ENCODE results near the gene PCNX3.

Gene PCNX3

DNA sequence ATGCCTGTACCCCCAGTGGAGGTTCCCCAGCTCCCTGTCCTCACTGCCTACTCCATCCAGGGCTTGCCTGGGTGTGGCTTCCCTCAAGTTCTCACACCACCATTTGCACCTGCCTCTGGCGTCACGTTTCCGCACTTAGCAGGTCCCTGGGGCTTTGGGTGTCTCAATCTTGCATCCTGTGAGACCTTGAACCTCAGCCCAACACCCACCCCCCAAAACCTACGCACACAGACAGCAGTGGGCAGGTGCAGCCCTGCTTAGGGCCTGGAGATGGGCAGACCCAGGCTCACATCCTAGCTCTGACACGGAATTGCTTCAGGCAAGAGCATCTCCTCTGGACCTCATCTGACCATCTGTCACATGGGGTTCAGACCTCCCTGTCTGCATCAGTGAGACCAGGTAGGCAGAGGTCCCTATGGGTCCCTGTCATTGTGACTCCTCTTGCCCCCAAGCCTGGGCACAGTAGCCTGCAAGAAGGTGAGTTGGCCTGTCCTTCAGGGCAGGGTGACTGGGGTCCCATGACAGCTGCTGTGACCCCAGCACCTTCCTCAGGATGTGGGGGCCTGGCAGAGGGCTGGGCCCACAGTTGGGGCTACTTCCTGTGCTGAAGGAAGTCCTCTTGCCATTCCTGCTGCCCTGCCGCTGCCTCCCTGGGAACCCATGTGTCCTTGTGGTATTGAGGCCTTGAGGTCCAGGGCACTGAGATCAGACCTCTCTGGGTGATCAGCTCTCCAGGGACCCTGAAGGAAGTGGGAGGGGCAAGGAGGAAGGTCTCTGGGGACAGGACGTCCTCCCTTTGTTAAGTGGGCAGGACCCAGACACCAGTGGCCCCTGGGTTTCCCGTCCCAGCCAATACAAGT lies 24.3 kb downstream of the PCNX3 start:
- no peak for TF ChIP-seq ZNF274 (IDR thresholded peaks at IDR 0.05; ENCODE audit: low read depth, low read length)
- H3K4me3 ChIP-seq (ENCODE audit: low read length), result peak overlapping the region; percentile 66; the same call in 1 of the 2 replicates

DNA sequence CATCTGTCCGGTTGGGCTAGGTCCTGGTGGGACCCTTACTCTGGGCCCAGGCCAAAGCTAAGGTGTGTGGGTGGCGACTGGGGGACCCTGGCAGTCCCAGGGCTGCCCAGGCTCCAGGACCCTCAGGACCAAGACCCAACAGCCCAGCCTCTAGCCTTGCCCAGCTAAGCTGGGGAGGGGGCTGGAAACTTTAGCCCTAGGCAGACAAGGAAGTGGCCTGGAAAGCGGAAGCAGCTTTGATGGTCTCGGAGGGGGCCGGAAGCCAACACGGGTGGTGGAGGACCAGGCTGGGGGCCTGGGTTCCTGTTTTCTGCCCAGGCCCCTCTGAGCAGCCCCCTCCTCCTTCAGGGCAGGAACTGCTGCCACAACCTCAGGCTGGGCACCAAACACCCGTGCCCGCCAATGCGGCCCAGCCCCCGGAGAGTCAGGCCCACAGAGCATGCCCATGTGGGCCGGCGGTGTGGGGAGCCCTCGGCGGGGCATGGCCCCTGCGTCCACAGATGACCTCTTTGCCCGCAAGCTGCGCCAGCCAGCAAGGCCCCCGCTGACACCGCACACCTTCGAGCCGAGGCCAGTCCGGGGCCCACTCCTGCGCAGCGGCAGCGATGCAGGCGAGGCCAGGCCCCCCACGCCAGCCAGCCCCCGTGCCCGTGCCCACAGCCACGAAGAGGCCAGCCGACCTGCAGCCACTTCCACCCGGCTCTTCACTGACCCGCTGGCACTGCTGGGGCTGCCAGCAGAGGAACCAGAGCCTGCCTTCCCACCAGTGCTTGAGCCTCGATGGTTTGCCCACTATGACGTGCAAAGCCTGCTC lies 25.1 kb downstream of the PCNX3 start:
- peak overlapping the region; percentile 66; the same call in 1 of the 2 replicates for H3K4me3 ChIP-seq (ENCODE audit: low read length)
- no peak for TF ChIP-seq ZNF274 (IDR thresholded peaks at IDR 0.05; ENCODE audit: low read depth, low read length)

DNA sequence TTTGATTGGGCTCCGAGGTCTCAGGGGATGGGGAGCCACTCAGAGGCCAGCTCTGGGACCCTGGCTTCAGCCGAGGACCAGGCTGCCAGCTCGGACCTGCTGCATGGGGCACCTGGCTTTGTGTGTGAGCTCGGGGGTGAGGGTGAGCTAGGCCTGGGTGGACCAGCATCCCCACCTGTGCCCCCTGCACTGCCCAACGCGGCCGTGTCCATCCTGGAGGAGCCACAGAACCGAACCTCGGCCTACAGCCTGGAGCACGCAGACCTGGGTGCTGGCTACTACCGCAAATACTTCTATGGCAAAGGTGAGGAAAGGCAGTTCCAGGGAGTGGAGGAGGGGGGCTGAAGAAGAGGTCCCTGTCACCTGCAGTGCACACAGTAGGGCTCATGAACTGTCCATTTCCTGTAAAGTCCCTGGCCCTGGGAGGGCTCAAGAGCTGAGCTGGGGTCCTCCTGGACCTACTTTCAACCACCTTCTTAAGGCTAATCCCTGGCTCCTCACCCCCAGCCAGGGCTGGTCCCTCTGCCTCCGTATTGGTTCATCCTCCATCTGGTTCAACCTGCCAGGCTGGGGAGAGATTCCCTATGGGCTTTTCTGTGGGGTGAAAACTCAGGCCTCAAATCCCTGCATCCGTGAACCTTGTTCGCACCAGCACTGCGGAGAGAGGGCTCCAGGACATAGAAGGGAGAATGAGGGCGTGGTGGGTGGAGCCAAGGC lies 25.9 kb downstream of the PCNX3 start:
- peak overlapping the region; percentile 66; the same call in 1 of the 2 replicates for H3K4me3 ChIP-seq (ENCODE audit: low read length)
- TF ChIP-seq ZNF274 (IDR thresholded peaks at IDR 0.05; ENCODE audit: low read depth, low read length), result no peak

DNA sequence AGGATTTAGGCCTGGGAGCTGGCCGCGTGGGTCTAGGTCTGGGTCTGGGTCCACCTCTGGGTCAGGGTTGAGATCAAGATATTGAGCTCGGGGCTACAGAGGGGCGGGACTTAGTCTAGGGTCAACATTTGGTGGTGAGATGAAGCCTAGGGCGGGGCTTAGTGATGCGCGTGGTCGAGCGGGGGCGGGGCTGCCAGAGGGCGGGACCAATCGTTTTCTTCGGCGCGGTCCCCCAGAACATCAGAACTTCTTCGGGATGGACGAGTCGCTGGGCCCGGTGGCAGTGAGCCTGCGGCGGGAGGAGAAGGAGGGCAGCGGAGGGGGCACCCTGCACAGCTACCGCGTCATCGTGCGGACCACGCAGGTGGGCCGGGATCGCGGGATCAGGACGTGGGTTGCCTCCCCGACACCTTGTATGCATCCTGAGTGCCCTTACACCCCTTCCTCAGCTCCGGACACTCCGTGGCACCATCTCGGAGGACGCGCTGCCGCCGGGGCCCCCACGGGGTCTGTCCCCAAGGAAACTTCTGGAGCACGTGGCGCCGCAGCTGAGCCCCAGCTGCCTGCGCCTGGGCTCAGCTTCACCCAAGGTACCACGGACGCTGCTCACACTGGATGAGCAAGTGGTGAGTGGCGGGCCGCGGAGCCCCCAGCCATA lies 26.6 kb downstream of the PCNX3 start:
- TF ChIP-seq ZNF274 (IDR thresholded peaks at IDR 0.05; ENCODE audit: low read depth, low read length), result no peak
- H3K4me3 ChIP-seq (ENCODE audit: low read length), result peak overlapping the region; percentile 66; the same call in 1 of the 2 replicates

DNA sequence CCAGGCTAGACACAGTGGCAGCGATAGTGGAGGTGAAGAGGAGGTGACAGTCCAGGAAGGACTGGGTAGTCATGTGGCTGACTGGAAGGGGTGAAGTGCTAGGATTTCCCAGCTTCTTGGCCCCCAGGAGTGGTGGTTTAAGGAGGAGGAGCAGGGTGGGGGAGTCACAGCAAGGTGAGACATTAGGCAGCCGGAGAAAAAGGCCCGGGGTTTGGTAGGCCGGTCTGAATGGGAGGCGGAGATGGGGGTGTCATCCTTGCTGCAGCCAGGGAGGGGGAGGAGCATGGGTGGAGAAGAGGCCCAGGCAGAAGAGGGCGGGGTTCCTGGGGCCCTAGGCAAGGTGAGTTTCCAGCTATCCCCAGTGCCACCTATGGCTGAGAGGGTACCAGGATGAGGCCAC lies 28.4 kb downstream of the PCNX3 start:
- TF ChIP-seq ZNF274 (IDR thresholded peaks at IDR 0.05; ENCODE audit: low read depth, low read length), result no peak
- H3K4me3 ChIP-seq (ENCODE audit: low read length), result no peak overlapping the region

DNA sequence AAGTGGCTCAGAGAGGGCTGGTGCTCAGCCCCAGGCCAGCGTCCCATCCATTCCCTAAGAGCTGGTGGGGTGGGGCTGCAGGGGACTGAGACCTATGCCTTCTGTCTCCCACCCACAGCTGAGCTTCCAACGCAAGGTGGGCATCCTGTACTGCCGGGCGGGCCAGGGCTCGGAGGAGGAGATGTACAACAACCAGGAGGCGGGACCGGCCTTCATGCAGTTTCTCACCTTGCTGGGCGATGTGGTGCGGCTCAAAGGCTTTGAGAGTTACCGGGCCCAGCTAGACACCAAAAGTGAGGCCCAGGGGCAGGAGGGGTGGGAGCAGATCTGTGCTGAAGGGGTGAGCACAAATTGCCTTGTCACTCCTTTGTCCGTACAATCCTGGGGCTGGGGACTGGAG lies 29.3 kb downstream of the PCNX3 start:
- no peak overlapping the region for H3K4me3 ChIP-seq (ENCODE audit: low read length)
- TF ChIP-seq ZNF274 (IDR thresholded peaks at IDR 0.05; ENCODE audit: low read depth, low read length), result no peak

DNA sequence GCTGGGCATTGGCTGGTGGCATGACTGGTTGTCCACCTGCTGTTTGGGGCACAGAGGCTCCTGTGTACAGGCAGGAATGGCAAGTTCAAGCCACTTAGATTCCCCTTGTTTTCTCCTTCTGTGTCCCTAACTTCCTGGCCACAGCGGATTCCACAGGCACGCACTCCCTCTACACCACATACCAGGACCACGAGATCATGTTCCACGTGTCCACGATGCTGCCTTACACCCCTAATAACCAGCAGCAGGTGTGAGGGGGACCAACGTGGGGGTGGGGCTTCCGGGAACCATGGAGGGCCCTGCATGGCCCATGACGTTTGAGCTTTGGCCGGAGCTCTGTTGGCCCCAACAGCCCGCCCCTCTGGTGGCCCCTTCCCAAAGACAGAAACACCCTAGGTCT lies 30.1 kb downstream of the PCNX3 start:
- TF ChIP-seq ZNF274 (IDR thresholded peaks at IDR 0.05; ENCODE audit: low read depth, low read length), result no peak

DNA sequence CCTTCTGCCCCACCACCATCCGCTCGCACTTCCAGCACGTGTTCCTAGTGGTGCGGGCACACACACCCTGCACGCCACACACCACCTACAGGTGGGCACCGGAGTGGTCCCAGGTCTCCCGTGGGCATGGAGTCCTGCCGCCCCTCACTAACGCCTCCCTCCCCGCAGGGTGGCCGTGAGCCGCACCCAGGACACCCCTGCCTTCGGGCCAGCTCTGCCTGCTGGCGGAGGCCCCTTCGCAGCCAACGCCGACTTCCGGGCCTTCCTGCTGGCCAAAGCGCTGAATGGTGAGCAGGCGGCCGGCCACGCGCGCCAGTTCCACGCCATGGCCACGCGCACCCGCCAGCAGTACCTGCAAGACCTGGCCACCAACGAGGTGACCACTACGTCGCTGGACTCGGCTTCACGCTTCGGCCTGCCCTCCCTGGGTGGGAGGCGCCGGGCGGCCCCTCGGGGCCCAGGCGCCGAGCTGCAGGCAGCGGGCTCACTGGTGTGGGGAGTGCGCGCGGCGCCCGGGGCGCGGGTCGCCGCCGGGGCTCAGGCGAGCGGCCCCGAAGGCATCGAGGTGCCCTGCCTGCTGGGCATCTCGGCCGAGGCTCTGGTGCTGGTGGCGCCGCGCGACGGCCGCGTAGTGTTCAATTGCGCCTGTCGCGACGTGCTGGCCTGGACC lies 30.8 kb downstream of the PCNX3 start:
- H3K4me3 ChIP-seq (ENCODE audit: low read length), result no peak overlapping the region
- TF ChIP-seq ZNF274 (IDR thresholded peaks at IDR 0.05; ENCODE audit: low read depth, low read length), result no peak

More for the DNA sequence above, 30.1 kb downstream of the PCNX3 start:
- H3K4me3 ChIP-seq (ENCODE audit: low read length), result no peak overlapping the region

DNA sequence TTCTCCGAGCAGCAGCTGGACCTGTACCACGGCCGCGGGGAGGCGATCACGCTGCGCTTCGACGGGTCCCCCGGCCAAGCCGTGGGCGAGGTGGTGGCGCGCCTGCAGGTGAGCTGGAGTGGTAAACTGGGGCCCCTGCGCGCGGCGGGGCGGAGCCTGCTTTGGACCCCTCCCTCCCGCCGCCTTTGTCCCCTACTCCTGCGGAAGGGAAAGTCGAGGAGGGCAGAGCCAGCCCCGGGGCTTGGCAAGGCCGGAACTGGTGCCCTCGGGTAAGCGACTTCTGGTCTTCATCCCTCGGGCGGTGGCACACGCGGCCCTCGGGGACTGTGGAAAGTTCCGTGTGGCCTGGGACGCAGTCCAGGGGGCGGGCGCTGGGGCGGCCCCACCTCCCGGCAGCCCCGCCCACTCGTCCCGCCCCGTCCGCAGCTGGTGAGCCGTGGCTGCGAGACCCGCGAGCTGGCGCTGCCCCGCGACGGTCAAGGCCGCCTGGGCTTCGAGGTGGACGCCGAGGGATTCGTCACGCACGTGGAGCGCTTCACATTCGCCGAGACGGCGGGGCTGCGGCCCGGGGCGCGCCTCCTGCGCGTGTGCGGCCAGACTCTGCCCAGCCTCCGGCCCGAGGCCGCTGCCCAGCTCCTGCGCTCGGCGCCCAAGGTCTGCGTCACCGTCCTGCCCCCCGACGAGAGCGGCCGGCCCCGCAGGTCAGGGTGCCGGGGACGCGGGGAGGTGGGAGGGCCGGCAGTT lies 31.6 kb downstream of the PCNX3 start:
- no peak for TF ChIP-seq ZNF274 (IDR thresholded peaks at IDR 0.05; ENCODE audit: low read depth, low read length)
- no peak overlapping the region for H3K4me3 ChIP-seq (ENCODE audit: low read length)

DNA sequence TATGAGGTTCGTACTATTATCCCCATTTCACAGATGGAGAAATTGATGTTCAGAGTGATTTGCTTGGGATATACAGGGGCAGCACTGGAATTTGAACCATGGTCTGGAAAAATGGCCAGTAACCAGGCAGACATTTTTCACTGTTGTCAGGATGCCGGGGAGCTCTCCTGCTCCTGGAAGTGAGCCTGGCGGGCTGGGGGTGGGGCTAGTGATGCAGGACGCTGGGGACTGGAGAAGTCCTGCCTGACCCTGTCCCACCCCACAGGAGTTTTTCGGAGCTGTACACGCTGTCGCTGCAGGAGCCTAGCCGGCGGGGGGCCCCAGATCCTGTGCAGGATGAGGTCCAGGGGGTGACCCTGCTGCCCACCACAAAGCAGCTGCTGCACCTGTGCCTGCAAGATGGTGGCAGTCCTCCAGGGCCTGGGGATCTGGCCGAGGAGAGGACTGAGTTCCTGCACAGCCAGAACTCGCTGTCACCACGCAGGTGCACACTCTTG lies 33.5 kb downstream of the PCNX3 start:
- TF ChIP-seq ZNF274 (IDR thresholded peaks at IDR 0.05; ENCODE audit: low read depth, low read length), result no peak
- no peak overlapping the region for H3K4me3 ChIP-seq (ENCODE audit: low read length)

DNA sequence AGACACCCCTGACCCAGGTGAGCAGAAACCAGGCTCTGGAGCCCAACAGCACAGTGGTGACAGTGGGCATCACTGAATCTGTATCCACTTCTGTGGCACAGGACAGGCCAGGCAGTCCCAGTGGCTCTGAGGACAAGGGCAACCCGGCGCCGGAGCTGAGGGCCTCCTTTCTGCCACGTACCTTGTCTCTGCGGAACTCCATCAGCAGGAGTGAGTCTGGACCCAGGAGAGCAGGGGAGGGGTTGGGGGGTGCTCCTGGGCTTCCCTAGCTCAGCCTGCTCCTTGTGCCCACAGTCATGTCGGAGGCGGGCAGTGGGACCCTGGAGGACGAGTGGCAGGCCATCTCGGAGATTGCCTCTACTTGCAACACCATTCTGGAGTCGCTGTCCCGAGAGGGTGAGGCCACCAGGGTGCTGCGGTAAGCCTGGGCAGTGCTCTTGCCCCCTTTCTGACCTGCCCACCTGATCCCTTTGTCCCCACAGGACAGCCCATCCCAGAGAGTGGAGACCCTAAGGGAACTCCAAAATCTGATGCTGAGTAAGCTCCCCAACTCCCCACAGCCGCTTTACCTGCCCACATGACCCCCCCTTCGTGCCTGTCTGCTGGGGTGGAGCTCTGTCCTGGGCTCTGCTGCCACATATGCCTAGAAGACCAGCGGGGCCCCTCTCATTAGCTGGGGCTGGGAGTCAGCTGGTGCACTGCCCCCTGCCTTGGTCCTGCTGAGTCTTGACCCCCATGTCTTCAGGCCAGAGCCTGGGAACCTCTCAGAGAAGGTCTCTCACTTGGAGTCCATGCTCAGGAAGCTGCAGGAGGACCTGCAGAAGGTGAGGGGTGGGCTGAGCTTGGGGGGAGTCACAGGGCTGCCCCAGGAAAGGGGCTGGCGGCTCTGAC lies 34.3 kb downstream of the PCNX3 start:
- no peak for TF ChIP-seq ZNF274 (IDR thresholded peaks at IDR 0.05; ENCODE audit: low read depth, low read length)
- no peak overlapping the region for H3K4me3 ChIP-seq (ENCODE audit: low read length)

Data from GM08714 (cell line).